ENCODE data around the gene EIF3K.
A peak's percentile ranks its signal among the peaks of the same experiment; 100 is the strongest.

Gene EIF3K

DNA sequence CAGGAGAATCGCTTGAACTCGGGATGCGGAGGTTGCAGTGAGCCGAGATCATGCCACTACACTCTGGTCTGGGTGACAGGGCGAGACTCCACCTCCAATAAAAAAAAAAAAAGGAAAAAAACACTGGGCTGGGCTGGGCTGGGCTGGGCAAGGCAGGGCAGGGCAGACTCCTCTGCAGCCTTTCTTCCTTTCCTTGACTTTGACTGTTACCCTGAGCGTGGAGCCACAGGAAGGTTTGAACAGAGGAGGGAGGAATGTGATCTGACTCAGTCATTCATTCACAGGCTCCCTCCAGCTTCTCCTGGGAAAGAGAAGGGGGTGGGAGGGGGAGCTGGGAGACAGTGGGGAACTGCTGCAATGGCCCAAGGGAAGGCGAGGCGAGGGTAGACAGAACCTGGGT is 25.7 kb downstream of the EIF3K start:
- DNase-seq (ENCODE audit: low read depth): no peak
- TF ChIP-seq, protein P1, sequence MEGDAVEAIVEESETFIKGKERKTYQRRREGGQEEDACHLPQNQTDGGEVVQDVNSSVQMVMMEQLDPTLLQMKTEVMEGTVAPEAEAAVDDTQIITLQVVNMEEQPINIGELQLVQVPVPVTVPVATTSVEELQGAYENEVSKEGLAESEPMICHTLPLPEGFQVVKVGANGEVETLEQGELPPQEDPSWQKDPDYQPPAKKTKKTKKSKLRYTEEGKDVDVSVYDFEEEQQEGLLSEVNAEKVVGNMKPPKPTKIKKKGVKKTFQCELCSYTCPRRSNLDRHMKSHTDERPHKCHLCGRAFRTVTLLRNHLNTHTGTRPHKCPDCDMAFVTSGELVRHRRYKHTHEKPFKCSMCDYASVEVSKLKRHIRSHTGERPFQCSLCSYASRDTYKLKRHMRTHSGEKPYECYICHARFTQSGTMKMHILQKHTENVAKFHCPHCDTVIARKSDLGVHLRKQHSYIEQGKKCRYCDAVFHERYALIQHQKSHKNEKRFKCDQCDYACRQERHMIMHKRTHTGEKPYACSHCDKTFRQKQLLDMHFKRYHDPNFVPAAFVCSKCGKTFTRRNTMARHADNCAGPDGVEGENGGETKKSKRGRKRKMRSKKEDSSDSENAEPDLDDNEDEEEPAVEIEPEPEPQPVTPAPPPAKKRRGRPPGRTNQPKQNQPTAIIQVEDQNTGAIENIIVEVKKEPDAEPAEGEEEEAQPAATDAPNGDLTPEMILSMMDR (conservative IDR thresholded peaks at IDR 0.05; ENCODE audit: low read length): no peak

DNA sequence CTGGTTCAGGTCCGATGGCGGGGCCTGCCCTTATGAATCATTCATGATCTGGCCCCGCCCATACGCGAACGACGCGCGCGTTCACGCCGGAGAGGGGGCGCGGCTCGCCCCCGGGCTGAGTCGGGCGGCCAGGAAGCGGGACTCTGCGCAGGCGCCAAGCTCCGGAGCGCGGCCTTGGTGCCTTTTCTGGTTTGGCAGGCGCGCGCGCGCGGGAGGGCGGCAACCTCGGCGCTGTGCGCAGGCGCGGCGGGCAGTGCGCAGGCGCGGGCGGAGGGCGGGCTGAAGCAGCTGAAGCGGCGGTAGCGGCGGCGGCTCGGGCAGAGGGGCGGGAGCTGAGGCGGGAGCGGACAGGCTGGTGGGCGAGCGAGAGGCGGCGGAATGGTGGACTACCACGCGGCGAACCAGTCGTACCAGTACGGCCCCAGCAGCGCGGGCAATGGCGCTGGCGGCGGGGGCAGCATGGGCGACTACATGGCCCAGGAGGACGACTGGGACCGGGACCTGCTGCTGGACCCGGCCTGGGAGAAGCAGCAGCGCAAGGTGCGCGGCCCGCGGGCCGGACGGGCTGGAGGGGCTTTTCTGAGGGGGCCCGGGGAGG is 28.5 kb downstream of the EIF3K start, which contains the start of gene ACTN4:
TSS of gene ACTN4 (plus strand) at position 282 of the 598 bp plus-strand sequence. CDS start at position 379, 97 bp downstream.
- H3K4me3 ChIP-seq (ENCODE audit: low read length): peak within 1 kb of the TSS; percentile 96
- TF ChIP-seq, protein P1 (conservative IDR thresholded peaks at IDR 0.05; ENCODE audit: low read length): no peak
- DNase-seq (ENCODE audit: low read depth): peak; percentile 93

More for the DNA sequence above, 25.7 kb downstream of the EIF3K start:
- no peak overlapping the region for H3K4me3 ChIP-seq (ENCODE audit: low read length)

DNA sequence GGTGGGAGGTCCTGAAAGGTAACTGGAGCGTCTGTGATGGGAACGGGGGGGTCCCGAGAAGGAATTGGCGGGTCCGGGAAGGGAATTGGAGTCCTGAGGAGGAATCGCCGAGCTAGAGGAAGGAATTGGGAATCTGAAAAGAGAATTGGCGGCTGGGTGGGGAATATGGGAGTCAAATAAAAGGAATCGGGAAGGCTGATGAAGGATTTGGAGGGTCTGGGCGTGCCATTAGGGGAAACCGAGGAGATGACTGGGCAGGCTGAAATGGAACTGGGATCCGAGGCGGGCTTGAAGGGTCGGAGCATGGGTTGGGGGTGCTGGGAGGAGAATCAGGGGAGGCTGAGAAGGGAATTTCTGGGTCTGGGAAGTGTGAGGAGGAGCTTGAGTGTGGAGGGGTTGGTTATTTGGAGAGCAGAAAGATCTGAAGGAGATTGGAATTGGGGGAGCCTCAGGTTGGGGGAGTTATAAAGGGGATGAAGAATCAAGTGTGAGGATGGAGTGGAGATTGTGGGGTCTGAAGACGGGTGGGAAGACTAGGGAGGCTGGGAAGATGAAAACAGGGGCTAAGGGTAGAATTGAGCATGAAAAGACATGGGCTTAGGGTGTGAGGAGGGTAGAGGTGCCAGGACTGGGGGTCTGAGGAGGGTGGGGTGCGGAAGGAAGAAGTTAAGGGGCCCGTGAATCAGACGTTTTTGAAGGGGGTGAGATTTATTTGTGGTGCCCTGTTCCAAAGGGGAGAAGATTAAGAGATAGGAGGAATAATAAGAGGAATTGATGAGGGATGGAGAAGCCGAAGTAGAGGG is 29.2 kb downstream of the EIF3K start:
- TF ChIP-seq, protein P1 (conservative IDR thresholded peaks at IDR 0.05; ENCODE audit: low read length): no peak
- DNase-seq (ENCODE audit: low read depth): no peak

DNA sequence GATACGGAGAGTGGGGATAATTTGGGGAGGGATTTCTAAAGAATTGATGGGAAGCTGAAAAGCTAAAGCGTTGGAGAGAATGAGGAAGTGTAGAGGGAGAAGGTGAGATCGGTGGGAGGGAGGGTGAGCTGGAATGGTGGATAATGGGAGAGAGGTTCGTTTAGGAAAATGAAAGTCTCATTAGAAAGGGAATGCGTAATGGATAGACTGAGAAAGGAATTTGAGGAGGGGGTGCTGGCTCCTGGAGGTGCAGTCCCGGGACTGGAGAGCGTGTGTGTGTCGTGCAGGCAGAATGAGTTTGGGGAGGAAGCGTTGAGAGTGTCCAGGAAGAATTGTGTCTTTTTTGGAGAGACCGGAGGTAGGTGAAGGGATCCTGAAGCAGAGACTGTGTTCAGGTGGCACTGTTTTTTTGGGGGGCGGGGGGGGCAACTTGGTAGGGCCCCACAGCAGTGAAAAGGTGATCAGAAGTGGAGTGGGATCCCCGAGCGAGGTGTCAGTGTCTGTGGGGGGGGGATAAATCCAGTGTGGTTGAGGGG is 29.8 kb downstream of the EIF3K start:
- H3K4me3 ChIP-seq (ENCODE audit: low read length): peak overlapping the region; percentile 96
- no peak for DNase-seq (ENCODE audit: low read depth)
- TF ChIP-seq, protein P1 (conservative IDR thresholded peaks at IDR 0.05; ENCODE audit: low read length): no peak

More for the DNA sequence above, 29.2 kb downstream of the EIF3K start:
- peak overlapping the region; percentile 96 for H3K4me3 ChIP-seq (ENCODE audit: low read length)

DNA sequence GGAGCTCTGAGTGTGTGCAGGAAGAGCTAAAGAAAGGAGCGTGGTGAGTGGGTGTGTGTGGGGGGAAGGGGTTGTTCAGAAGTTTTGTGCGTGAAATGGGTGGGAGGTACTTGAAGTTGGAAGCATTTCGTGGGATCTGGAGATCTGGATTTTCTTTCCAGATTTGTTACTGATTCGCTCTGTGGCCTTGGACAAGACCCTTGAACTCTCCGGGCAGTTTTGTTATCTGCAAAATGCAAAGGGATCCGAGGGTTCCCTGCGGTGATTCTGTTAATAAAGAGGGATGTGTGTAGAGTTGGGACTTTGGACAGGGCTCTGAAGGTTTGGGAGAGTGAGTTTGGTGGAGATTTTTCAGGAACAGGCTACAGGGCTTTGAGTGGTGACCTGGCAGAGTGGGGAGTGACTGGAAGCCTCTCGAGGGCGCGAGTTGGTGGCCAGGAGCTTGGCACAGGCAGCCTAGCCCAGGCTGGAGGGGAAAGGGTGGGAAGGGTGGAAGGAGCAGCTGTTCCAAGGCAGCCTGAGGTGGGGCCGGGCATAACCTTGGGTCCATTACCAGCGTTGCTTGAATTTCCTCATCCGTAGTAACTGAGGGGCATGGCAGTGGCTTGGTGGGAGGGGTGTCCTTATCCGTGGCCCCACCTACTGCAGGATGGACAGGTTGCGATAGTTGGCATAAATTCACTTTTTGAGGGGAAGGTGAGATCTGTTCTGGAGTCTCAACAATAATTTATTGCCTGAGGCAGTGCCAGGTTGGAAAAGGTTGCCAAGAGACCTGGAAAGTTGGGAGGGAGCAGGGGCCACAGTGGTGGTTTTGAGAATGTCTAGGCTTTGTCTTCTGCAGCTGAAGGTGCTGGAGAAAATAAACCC is 30.6 kb downstream of the EIF3K start:
- TF ChIP-seq, protein P1 (conservative IDR thresholded peaks at IDR 0.05; ENCODE audit: low read length): no peak
- no peak for DNase-seq (ENCODE audit: low read depth)
- peak overlapping the region; percentile 96 for H3K4me3 ChIP-seq (ENCODE audit: low read length)

DNA sequence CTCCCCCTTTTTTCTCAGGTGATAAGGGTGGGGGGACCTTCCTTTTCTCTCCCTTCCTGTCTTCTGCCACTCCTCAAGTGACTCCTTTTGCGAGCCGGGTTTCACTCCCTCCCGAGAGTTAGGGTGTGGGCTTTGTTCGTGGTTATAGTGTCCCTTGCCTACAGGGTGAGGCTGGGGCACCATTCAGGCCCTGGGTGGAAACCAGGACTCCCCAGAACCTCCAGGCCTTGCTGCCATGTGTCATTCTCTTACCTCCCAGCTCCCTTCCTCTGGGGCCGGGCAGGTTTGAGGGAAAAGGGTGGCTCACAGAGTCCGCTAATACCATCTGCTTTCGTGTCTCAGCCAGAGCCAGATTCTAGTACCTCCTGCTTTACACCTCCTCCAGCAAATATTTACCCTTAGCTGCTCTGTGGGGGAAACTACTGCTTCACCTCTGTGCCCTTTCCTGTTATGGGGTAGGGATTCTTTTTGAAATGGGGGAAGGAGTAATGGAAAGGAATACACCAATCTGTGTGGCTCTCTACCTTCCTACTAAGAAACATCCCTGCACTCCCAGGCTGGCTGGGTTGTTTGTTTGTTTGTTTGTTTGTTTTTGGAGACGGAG is 31.3 kb downstream of the EIF3K start:
- no peak for DNase-seq (ENCODE audit: low read depth)
- H3K4me3 ChIP-seq (ENCODE audit: low read length): peak overlapping the region; percentile 96
- TF ChIP-seq, protein P1 (conservative IDR thresholded peaks at IDR 0.05; ENCODE audit: low read length): no peak

Measured in AG10803 (cell line).